ENCODE measurements around the gene MECP2. TPM values are rescaled to one million over a fixed set of nuclear protein-coding genes. Genes with fewer than 3 reads are reported as not detected.

Gene MECP2
- total and polyA plus RNA-seq, 12 donors: 16.9 to 67.7 (median 53.2) TPM

DNA sequence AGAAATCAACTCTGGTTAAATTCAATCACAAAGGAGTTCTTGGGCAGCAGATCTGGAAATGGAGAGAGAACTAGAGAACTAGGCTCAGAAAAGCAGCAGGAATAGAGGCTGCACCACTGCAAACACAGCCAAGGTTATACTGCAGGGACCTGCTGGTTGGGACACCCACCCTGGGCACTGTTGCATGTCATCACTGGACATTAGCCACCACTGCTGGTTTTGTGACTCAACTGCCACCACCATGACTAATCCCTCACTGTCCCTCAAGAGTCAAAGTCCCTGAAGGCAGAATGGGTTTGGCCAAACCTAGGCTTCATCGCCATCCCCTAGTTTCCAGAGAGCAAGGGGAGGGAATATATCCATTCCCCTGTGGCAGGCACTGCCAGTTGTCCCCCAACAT lies 39.7 kb downstream of the MECP2 start:
- DNase-seq: peak in 5 of 7 donors; percentile 46 to 53 (median 50)
- no peak overlapping the region for H3K4me3 ChIP-seq
- H3K27me3 ChIP-seq: no peaks in the 10 kb centered on the region
- no peaks in the 10 kb centered on the region for H3K36me3 ChIP-seq (replicated peaks in 1 of 2)
- 50 to 80% (median 68%) methylated on average over 1 of the region's 1 CpG for WGBS, 4 donors
- no peaks in the 10 kb centered on the region for H3K9me3 ChIP-seq (replicated peaks in 1 of 3)
- TF ChIP-seq, protein P1, sequence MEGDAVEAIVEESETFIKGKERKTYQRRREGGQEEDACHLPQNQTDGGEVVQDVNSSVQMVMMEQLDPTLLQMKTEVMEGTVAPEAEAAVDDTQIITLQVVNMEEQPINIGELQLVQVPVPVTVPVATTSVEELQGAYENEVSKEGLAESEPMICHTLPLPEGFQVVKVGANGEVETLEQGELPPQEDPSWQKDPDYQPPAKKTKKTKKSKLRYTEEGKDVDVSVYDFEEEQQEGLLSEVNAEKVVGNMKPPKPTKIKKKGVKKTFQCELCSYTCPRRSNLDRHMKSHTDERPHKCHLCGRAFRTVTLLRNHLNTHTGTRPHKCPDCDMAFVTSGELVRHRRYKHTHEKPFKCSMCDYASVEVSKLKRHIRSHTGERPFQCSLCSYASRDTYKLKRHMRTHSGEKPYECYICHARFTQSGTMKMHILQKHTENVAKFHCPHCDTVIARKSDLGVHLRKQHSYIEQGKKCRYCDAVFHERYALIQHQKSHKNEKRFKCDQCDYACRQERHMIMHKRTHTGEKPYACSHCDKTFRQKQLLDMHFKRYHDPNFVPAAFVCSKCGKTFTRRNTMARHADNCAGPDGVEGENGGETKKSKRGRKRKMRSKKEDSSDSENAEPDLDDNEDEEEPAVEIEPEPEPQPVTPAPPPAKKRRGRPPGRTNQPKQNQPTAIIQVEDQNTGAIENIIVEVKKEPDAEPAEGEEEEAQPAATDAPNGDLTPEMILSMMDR (IDR thresholded peaks at IDR 0.05): no peak
- TF ChIP-seq POLR2A (IDR thresholded peaks at IDR 0.05): no peak
- peaks cover 11 to 24% of the 10 kb centered on the region in 2 donors for H3K4me1 ChIP-seq (replicated peaks in 1 of 2)
- H3K27ac ChIP-seq: peak overlapping the region in 1 of 5 donors; percentile 53
- intact Hi-C loops (cut with DNase I): no loop called here

DNA sequence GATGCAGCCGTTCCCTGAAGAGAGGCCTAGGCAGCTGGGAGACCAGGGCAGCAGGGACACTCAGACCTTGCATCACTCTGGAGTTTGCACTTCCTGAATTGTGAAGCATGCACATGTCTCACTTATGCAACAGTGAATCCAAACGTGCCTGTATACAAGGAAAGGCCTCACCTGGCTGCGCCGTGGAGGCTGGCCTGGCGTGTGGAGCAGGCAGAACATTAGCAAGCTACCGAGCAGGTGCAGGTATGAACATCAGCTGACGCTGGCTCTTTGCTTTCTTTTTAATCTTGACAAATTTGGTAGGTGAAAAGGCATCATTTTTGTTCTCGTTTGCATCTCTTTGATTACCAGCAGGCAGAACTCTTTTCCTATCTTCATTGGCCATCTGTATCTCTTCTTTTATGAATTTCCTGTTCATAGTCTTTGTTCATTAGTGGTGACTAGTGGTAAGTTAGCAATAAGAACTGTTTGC lies 40.7 kb downstream of the MECP2 start:
- Histone ChIP-seq H3K36me3 (replicated peaks in 1 of 2) (no peaks in the 10 kb centered on the region), H3K27ac (peak overlapping the region in 3 of 5 donors; percentile 3 to 53 (median 24)), H3K9me3 (replicated peaks in 1 of 3) (no peaks in the 10 kb centered on the region), H3K27me3 (no peaks in the 10 kb centered on the region), H3K4me1 (replicated peaks in 1 of 2) (peaks cover 12 to 24% of the 10 kb centered on the region in 2 donors), H3K4me3 (no peak overlapping the region)
- WGBS, 4 donors: 31 to 62% (median 61%) methylated on average over 4 to 8 of the region's 8 CpGs
- intact Hi-C loops (cut with DNase I): no loop called here
- peak in 3 of 7 donors; percentile 36 to 58 (median 43) for DNase-seq
- TF ChIP-seq, protein P1 (IDR thresholded peaks at IDR 0.05): no peak
- no peak for TF ChIP-seq POLR2A (IDR thresholded peaks at IDR 0.05)

DNA sequence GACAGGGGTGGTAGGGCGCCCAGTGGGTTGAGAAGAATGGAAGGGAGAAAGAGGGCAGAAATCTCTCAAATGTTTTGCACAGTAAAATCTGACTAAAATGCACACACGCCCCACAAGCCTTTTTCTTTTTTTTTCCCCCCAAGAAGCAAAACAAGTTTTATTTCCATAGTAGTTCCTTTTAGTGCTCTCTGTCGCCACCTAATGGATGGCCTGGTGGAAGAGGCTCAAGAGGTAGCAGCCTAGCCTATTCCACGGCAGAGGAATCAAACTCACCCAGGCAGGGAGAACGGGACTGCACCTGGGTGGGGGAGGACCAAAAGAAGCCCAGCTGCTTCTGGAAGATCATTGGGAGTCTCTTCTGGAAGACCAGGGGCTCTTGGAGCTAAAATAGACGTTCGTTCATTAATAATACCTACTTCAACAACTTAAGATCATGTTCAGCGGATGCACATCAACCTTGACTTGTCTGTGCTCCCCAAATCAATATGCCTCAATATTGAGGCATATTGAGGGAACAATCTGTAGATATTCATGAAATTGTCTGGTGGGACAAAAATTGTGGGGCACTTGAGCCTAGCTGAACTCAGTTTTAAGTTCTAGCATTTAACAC lies 46.2 kb downstream of the MECP2 start:
- Histone ChIP-seq H3K36me3 (replicated peaks in 1 of 2) (no peaks in the 10 kb centered on the region), H3K9me3 (replicated peaks in 1 of 3) (no peaks in the 10 kb centered on the region), H3K27ac (peak overlapping the region in 1 of 5 donors; percentile 38), H3K4me3 (no peak overlapping the region), H3K4me1 (replicated peaks in 1 of 2) (peaks cover 12 to 34% of the 10 kb centered on the region in 2 donors), H3K27me3 (no peaks in the 10 kb centered on the region)
- intact Hi-C loops (cut with DNase I): no loop called here
- 27 to 37% (median 32%) methylated on average over 5 to 8 of the region's 8 CpGs for WGBS, 4 donors
- no peak for TF ChIP-seq POLR2A (IDR thresholded peaks at IDR 0.05)
- TF ChIP-seq, protein P1 (IDR thresholded peaks at IDR 0.05): peak; percentile 31 to 78 (median 59)
- DNase-seq: peak; percentile 64 to 87 (median 79)

DNA sequence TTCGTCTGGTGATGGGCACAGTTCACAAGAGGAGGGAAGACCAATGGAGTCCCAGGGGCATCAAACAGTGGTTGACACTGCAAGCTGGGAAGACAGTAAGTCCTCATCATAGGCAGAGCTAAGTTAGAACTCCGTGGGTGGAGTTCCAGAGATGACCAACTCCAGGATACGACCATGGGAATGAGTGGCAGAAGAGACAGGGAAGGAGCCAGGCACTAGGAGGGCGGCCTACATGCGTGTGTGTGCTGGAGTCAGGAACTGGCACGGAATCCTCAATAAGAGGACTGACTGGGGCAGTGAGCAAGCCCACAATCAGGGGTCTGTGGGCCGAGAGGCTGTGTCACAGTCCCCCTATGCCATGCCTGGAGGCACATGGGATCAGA lies 47.4 kb downstream of the MECP2 start:
- Histone ChIP-seq H3K9me3 (replicated peaks in 1 of 3) (no peaks in the 10 kb centered on the region), H3K27ac (peak overlapping the region in 2 of 5 donors; percentile 19 to 59), H3K4me1 (replicated peaks in 1 of 2) (peaks cover 12 to 38% of the 10 kb centered on the region in 2 donors), H3K27me3 (no peaks in the 10 kb centered on the region), H3K36me3 (replicated peaks in 1 of 2) (no peaks in the 10 kb centered on the region), H3K4me3 (no peak overlapping the region)
- intact Hi-C loops (cut with DNase I): no loop called here
- no peak for DNase-seq
- TF ChIP-seq, protein P1 (IDR thresholded peaks at IDR 0.05): no peak
- no peak for TF ChIP-seq POLR2A (IDR thresholded peaks at IDR 0.05)
- 55 to 69% (median 62%) methylated on average over 7 of the region's 7 CpGs for WGBS, 4 donors
